Right lobe of liver (tissue), 6 donors: Measurements from ENCODE around the gene SUGCT. TPM values are rescaled to one million over a fixed set of nuclear protein-coding genes. Genes with fewer than 3 reads are reported as not detected.
"Not testable (repeated sequence)": the region's sequence is repeated elsewhere in the genome, so short reads cannot be mapped to it uniquely, and the experiment has no call there.

Experiments
- ATAC-seq, 4 donors: fragments of 200-7000 bp; cut with Tn5 transposase; one replicate each; pipeline ENCODE4 v1.9.1; 2020; ENCODE audit warnings: mild to moderate bottlenecking in 4 of 4, moderate library complexity in 4 of 4
- DNase-seq, 3 donors: peaks; one replicate each; pipeline ENCODE4 v3.0.0-alpha.2; 2020
- H3K27ac ChIP-seq, 3 donors: fragments of 200-600 bp; one replicate each; pipeline ENCODE4 v1.8.0; 2022
- H3K27me3 ChIP-seq, 2 donors: fragments of 200-600 bp; one replicate each; pipeline ENCODE4 v1.8.0; 2022
- H3K36me3 ChIP-seq, 4 donors: fragments of 200-600 bp; sonication (generic) in 1 of 4; one replicate each; pipeline versions ENCODE4 v1.5.1 to v1.8.0; 2017 to 2022; ENCODE audit warnings: control low read depth in 1 of 4
- H3K4me1 ChIP-seq, 4 donors: fragments of 200-600 bp; sonication (generic) in 1 of 4; one replicate each; pipeline versions ENCODE4 v1.5.1 to v1.8.0; 2017 to 2022; ENCODE audit warnings: control low read depth in 1 of 4
- H3K4me3 ChIP-seq, 3 donors: fragments of 200-600 bp; one replicate each; pipeline ENCODE4 v1.8.0; 2022
- H3K9me3 ChIP-seq, 4 donors: fragments of 200-600 bp; sonication (generic) in 1 of 4; one replicate each; pipeline versions ENCODE4 v1.5.1 to v1.8.0; 2017 to 2022; ENCODE audit warnings: control low read depth in 1 of 4
- POLR2A ChIP-seq: fragments of 450-650 bp; IDR thresholded peaks from one replicate; pipeline ENCODE4 v1.6.1; 2017; ENCODE audit warnings: antibody characterized with exemption, mild to moderate bottlenecking
- WGBS: methylation state at CpG from one replicate; pipeline ENCODE4 v1.1.6; 2018; ENCODE audit warnings: low coverage, low lambda C conversion rate; ENCODE audit not compliant: insufficient coverage; ENCODE audit errors: missing lambda C conversion rate; 5-methylcytosine and 5-hydroxymethylcytosine counted together
- intact Hi-C, 2 donors: fragments of 100-400 bp; cut with DNase I; formaldehyde crosslinking; loops; one replicate each; pipeline versions ENCODE4 v1.11.2 to v1.14.1; 2022
- total RNA-seq, 6 experiments: library from RNA; depleted of rRNA in 2 of 6; stranded (reverse); fragments of >200 nt in 2 of 6; fragmentation: NEBNext Ultra II Directional in 3 of 6; extraction: Animal tissue kit (Norgen Biotek cat#: 25700) in 3 of 6; gene quantifications; one replicate each; pipeline versions ENCODE4 v1.1.0 to v1.2.4, GENCODE V29; 2016 to 2023
- TF ChIP-seq, protein P1 (sequence below), 4 donors: fragments of 200-600 bp in 3 of 4; fragments of 450-650 bp in 1 of 4; IDR thresholded peaks; one replicate each; pipeline versions ENCODE4 v1.5.1 to v1.8.0; 2016 to 2022; ENCODE audit warnings: antibody characterized with exemption in 4 of 4, mild to moderate bottlenecking in 2 of 4
- donor health status: DM: no; HTN: yes; CAD: no.
- donor health status: DM: no; HTN: no; CAD: no.
- donor health status: DM: no; HTN: no; CAD: no.
- donor health status: DM: no; HTN: yes; CAD: no.
- donor health status: DM: no; HTN: yes; CAD: no.

The SUGCT gene
- total RNA-seq, 6 experiments from 2014 or later, result 10.1 to 21.0 (median 14.2) TPM

GRCh38 chr7:40120020-40120419, 14.8 kb upstream of the SUGCT start:
- Histone ChIP-seq H3K27ac (no peak overlapping the region), H3K36me3 (no peaks in the 10 kb centered on the region), H3K27me3 (no peaks in the 10 kb centered on the region), H3K9me3 (no peaks in the 10 kb centered on the region), H3K4me3 (no peak overlapping the region), H3K4me1 (peaks cover 0 to 29% (median 0%) of the 10 kb centered on the region in 4 donors)
- ATAC-seq (no peak), DNase-seq (no peak)
- 76% methylated on average over 5 of the region's 5 CpGs for WGBS
- intact Hi-C loops, result no loop called here
- TF ChIP-seq, protein P1, sequence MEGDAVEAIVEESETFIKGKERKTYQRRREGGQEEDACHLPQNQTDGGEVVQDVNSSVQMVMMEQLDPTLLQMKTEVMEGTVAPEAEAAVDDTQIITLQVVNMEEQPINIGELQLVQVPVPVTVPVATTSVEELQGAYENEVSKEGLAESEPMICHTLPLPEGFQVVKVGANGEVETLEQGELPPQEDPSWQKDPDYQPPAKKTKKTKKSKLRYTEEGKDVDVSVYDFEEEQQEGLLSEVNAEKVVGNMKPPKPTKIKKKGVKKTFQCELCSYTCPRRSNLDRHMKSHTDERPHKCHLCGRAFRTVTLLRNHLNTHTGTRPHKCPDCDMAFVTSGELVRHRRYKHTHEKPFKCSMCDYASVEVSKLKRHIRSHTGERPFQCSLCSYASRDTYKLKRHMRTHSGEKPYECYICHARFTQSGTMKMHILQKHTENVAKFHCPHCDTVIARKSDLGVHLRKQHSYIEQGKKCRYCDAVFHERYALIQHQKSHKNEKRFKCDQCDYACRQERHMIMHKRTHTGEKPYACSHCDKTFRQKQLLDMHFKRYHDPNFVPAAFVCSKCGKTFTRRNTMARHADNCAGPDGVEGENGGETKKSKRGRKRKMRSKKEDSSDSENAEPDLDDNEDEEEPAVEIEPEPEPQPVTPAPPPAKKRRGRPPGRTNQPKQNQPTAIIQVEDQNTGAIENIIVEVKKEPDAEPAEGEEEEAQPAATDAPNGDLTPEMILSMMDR (IDR thresholded peaks at IDR 0.05), result no peak
- TF ChIP-seq POLR2A, result no peak

DNA sequence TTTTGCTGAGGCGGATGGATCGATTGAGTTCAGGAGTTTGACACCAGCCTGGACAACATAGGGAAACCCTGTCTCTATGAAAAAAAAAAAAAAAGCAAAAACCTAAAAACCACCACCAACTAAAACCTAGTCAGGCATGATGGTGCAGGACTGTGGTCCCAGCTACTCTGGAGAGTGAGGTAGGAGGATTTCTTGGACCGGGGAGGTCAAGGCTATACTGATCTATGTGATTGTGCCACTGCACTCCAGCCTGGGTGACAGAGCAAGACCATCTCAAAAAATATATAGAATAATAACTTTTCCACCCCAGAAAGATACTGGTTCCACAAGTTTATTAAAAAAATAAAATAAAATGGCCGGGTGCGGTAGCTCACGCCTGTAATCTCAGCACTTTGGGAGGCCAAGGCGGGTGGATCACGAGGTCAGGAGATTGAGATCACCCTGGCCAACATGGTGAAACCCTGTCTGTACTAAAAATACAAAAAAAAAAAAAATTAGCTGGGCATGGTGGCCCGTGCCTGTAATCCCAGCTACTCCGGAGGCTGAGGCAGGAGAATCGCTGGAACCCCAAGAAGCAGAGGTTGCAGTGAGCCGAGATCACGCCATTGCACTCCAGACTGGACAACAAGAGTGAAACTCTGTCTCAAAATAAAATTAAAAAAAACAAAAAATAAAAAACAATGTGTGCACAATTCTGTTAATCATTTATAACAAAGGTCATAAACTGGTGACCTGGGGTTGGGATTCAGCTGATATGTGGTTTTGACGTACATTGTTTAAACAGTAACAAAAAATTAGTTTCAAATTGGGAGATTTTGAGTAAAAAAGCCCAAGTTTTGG, 12.5 kb upstream of the SUGCT start:
- peak in 1 of 3 donors; percentile 58 for DNase-seq
- H3K4me3 ChIP-seq, result peak overlapping the region in 2 of 3 donors; percentile 20 to 22
- H3K36me3 ChIP-seq, intact Hi-C loops, H3K27me3 ChIP-seq, H3K9me3 ChIP-seq: not testable (repeated sequence)
- H3K27ac ChIP-seq, result peak overlapping the region; percentile 68 to 93 (median 92)
- WGBS, result 32% methylated on average over 14 of the region's 14 CpGs
- peak; percentile 82 to 85 (median 82) for ATAC-seq
- H3K4me1 ChIP-seq, result peaks cover 0 to 29% (median 0%) of the 10 kb centered on the region in 4 donors

GRCh38 chr7:40122940-40123254, 11.9 kb upstream of the SUGCT start:
- WGBS, result 66% methylated on average over 2 of the region's 2 CpGs
- TF ChIP-seq, protein P1 (IDR thresholded peaks at IDR 0.05), result no peak
- TF ChIP-seq POLR2A, result no peak
- no peaks in the 10 kb centered on the region for H3K27me3 ChIP-seq
- H3K9me3 ChIP-seq, result no peaks in the 10 kb centered on the region
- peak overlapping the region; percentile 50 to 93 (median 92) for H3K27ac ChIP-seq
- ATAC-seq (peak; percentile 44 to 63 (median 56)), DNase-seq (no peak)
- intact Hi-C loops, result no loop called here
- H3K36me3 ChIP-seq, result no peaks in the 10 kb centered on the region
- peaks cover 0 to 29% (median 0%) of the 10 kb centered on the region in 4 donors for H3K4me1 ChIP-seq
- H3K4me3 ChIP-seq, result peak overlapping the region in 1 of 3 donors; percentile 1

GRCh38 chr7:40133561-40134427, 1.0 kb upstream of the SUGCT start:
- intact Hi-C loops, result no loop called here
- Histone ChIP-seq H3K4me3 (peak overlapping the region; percentile 86), H3K27me3 (no peaks in the 10 kb centered on the region), H3K27ac (peak overlapping the region; percentile 91 to 97 (median 97)), H3K4me1 (peaks cover 0 to 43% (median 2%) of the 10 kb centered on the region in 4 donors), H3K36me3 (no peaks in the 10 kb centered on the region), H3K9me3 (no peaks in the 10 kb centered on the region)
- DNase-seq, result no peak
- WGBS, result under 1% methylated on average over 16 of the region's 36 CpGs
- ATAC-seq, result peak; percentile 62 to 74 (median 66)
- TF ChIP-seq, protein P1 (IDR thresholded peaks at IDR 0.05), result no peak
- TF ChIP-seq POLR2A, result no peak

DNA sequence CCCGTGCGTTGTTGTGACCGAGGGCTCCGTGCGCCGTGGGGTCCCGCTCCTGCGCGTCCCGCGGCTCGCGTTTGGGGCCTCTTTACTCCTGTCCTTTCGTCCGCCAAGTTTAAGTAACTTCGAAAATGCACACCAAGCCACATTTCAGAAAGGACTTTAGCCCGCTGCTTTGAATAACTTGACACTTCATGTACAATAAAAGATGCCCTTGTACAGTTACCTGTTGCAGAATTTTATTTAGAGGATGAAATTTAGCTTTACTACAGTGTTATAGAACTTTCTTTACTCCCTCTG, 459 bp downstream of the SUGCT start:
- ATAC-seq, result no peak
- intact Hi-C loops, result no loop called here
- WGBS, result 8% methylated on average over 15 of the region's 17 CpGs

More for the DNA sequence above, 459 bp downstream of the SUGCT start:
- Histone ChIP-seq H3K4me3 (peak overlapping the region; percentile 86), H3K27ac (peak overlapping the region; percentile 91 to 97 (median 97)), H3K27me3 (no peaks in the 10 kb centered on the region), H3K36me3 (no peaks in the 10 kb centered on the region), H3K4me1 (peaks cover 0 to 29% (median 2%) of the 10 kb centered on the region in 4 donors), H3K9me3 (no peaks in the 10 kb centered on the region)
- DNase-seq, result no peak
- TF ChIP-seq, protein P1 (IDR thresholded peaks at IDR 0.05), result no peak
- TF ChIP-seq POLR2A, result no peak
